ENCODE data around the gene PODXL.

GRCh38 chr7:131454498-131454897, 101.9 kb downstream of the PODXL start:
- TF ChIP-seq SP1 (IDR thresholded peaks at IDR 0.05) (no peak), NFRKB (IDR thresholded peaks at IDR 0.05) (no peak), BHLHE40 (IDR thresholded peaks at IDR 0.05; ENCODE audit: borderline replicate concordance) (no peak), FOXM1 (IDR thresholded peaks at IDR 0.05; ENCODE audit: borderline replicate concordance) (no peak), FOXA1 (IDR thresholded peaks at IDR 0.05) (no peak), SUZ12 (IDR thresholded peaks at IDR 0.05) (no peak), PKNOX1 (IDR thresholded peaks at IDR 0.05) (no peak), HDGF (IDR thresholded peaks at IDR 0.05; ENCODE audit: borderline replicate concordance) (no peak), ZNF384 (IDR thresholded peaks at IDR 0.05) (no peak), FOXK2 (IDR thresholded peaks at IDR 0.05) (no peak), LEF1 (IDR thresholded peaks at IDR 0.05; ENCODE audit: borderline replicate concordance) (no peak), ELF4 (IDR thresholded peaks at IDR 0.05) (no peak), L3MBTL2 (conservative IDR thresholded peaks at IDR 0.05) (no peak), TARDBP (IDR thresholded peaks at IDR 0.05) (no peak)
